ENCODE results near the gene POPDC3. TPM values are rescaled to one million over a fixed set of nuclear protein-coding genes. Genes with fewer than 3 reads are reported as not detected.

The POPDC3 gene
- total RNA-seq, 1 donor from 2014 or later: 0.86 TPM

- DNase-seq (ENCODE audit: low read depth, low spot score): no peak
- no peak overlapping the region for H3K4me3 Mint-ChIP-seq
- no peak overlapping the region for H3K27ac Mint-ChIP-seq (ENCODE audit: unreplicated experiment)
- H3K4me1 Mint-ChIP-seq: peaks cover 5% of the 10 kb centered on the region
- H3K9me3 Mint-ChIP-seq: no peaks in the 10 kb centered on the region
- no peaks in the 10 kb centered on the region for H3K27me3 Mint-ChIP-seq (ENCODE audit: low read depth)
- TF ChIP-seq CTCF (conservative IDR thresholded peaks at IDR 0.05): no peak
- H3K36me3 Mint-ChIP-seq (ENCODE audit: low read depth): peaks cover 12% of the 10 kb centered on the region
Observed at GRCh38 chr6:105120570-105120969, 59.2 kb downstream of the POPDC3 start.

- H3K27me3 Mint-ChIP-seq (ENCODE audit: low read depth): no peaks in the 10 kb centered on the region
- H3K4me1 Mint-ChIP-seq: peaks cover 5% of the 10 kb centered on the region
- no peak overlapping the region for H3K4me3 Mint-ChIP-seq
- H3K27ac Mint-ChIP-seq (ENCODE audit: unreplicated experiment): no peak overlapping the region
- TF ChIP-seq CTCF (conservative IDR thresholded peaks at IDR 0.05): no peak
- H3K36me3 Mint-ChIP-seq (ENCODE audit: low read depth): peaks cover 13% of the 10 kb centered on the region
- no peak for DNase-seq (ENCODE audit: low read depth, low spot score)
- H3K9me3 Mint-ChIP-seq: no peaks in the 10 kb centered on the region
Observed at GRCh38 chr6:105116150-105116549, 63.7 kb downstream of the POPDC3 start.

GRCh38 chr6:105113422-105113821, 66.4 kb downstream of the POPDC3 start:
- no peaks in the 10 kb centered on the region for H3K27me3 Mint-ChIP-seq (ENCODE audit: low read depth)
- no peak overlapping the region for H3K27ac Mint-ChIP-seq (ENCODE audit: unreplicated experiment)
- H3K36me3 Mint-ChIP-seq (ENCODE audit: low read depth): peaks cover 12% of the 10 kb centered on the region
- no peak overlapping the region for H3K4me3 Mint-ChIP-seq
- TF ChIP-seq CTCF (conservative IDR thresholded peaks at IDR 0.05): no peak
- no peaks in the 10 kb centered on the region for H3K9me3 Mint-ChIP-seq
- no peak for DNase-seq (ENCODE audit: low read depth, low spot score)
- H3K4me1 Mint-ChIP-seq: peaks cover 5% of the 10 kb centered on the region

GRCh38 chr6:105112577-105112976, 67.2 kb downstream of the POPDC3 start:
- H3K27ac Mint-ChIP-seq (ENCODE audit: unreplicated experiment): no peak overlapping the region
- no peaks in the 10 kb centered on the region for H3K9me3 Mint-ChIP-seq
- H3K4me3 Mint-ChIP-seq: no peak overlapping the region
- H3K36me3 Mint-ChIP-seq (ENCODE audit: low read depth): peaks cover 12% of the 10 kb centered on the region
- no peaks in the 10 kb centered on the region for H3K27me3 Mint-ChIP-seq (ENCODE audit: low read depth)
- no peak for DNase-seq (ENCODE audit: low read depth, low spot score)
- peaks cover 5% of the 10 kb centered on the region for H3K4me1 Mint-ChIP-seq
- TF ChIP-seq CTCF (conservative IDR thresholded peaks at IDR 0.05): peak; percentile 15

GRCh38 chr6:105111871-105112270, 67.9 kb downstream of the POPDC3 start:
- no peak for DNase-seq (ENCODE audit: low read depth, low spot score)
- no peak overlapping the region for H3K4me3 Mint-ChIP-seq
- no peaks in the 10 kb centered on the region for H3K9me3 Mint-ChIP-seq
- H3K27ac Mint-ChIP-seq (ENCODE audit: unreplicated experiment): no peak overlapping the region
- no peak for TF ChIP-seq CTCF (conservative IDR thresholded peaks at IDR 0.05)
- H3K4me1 Mint-ChIP-seq: peaks cover 5% of the 10 kb centered on the region
- no peaks in the 10 kb centered on the region for H3K27me3 Mint-ChIP-seq (ENCODE audit: low read depth)
- peaks cover 12% of the 10 kb centered on the region for H3K36me3 Mint-ChIP-seq (ENCODE audit: low read depth)

GRCh38 chr6:105111105-105111504, 68.7 kb downstream of the POPDC3 start:
- Mint-ChIP-seq H3K4me3 (no peak overlapping the region), H3K27ac (ENCODE audit: unreplicated experiment) (no peak overlapping the region), H3K36me3 (ENCODE audit: low read depth) (peaks cover 10% of the 10 kb centered on the region), H3K4me1 (peaks cover 1% of the 10 kb centered on the region), H3K9me3 (no peaks in the 10 kb centered on the region), H3K27me3 (ENCODE audit: low read depth) (no peaks in the 10 kb centered on the region)
- TF ChIP-seq CTCF (conservative IDR thresholded peaks at IDR 0.05): no peak
- DNase-seq (ENCODE audit: low read depth, low spot score): no peak

Measured in neural crest cell (in vitro differentiated cells).